ENCODE data around the gene AGAP3. TPM values are rescaled to one million over a fixed set of nuclear protein-coding genes. Genes with fewer than 3 reads are reported as not detected.

AGAP3 gene
- total and polyA plus RNA-seq, 8 donors: 83.3 to 167 (median 100) TPM

DNA sequence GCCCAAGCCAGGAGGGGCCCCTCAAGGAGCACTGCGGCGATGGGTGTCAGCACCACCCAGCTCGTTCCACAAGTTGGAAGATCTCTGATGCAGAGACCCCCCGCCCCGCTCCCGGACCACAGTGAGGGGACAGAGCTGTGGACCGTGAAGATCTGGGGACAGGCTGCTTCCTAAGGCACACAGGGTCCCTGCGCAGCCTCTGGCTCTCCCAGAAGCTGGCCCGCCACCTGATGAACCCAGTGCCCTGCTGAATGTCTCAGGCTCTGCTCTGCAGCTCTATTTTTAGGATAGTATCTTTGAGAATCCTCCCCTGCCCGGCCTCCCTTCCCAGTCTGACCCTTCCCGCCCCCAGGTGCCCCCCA is 51.5 kb downstream of the AGAP3 start:
- peak in 1 of 4 donors; percentile 62 for DNase-seq
- no peaks in the 10 kb centered on the region for H3K4me1 ChIP-seq
- H3K36me3 ChIP-seq: peaks cover 0 to 100% of the 10 kb centered on the region in 2 donors
- TF ChIP-seq CTCF (IDR thresholded peaks at IDR 0.05): no peak
- intact Hi-C loops (cut with DNase I): no loop called here
- H3K9me3 ChIP-seq: no peaks in the 10 kb centered on the region
- ATAC-seq: no peak
- no peak overlapping the region for H3K27ac ChIP-seq
- no peak overlapping the region for H3K4me3 ChIP-seq
- H3K27me3 ChIP-seq: no peaks in the 10 kb centered on the region

- no peak for ATAC-seq
- peak in 2 of 4 donors; percentile 29 to 71 for DNase-seq
- no peak overlapping the region for H3K27ac ChIP-seq
- no peaks in the 10 kb centered on the region for H3K27me3 ChIP-seq
- H3K9me3 ChIP-seq: no peaks in the 10 kb centered on the region
- no peak for TF ChIP-seq CTCF (IDR thresholded peaks at IDR 0.05)
- no peaks in the 10 kb centered on the region for H3K4me1 ChIP-seq
- H3K4me3 ChIP-seq: no peak overlapping the region
- peaks cover 0 to 100% of the 10 kb centered on the region in 2 donors for H3K36me3 ChIP-seq
- intact Hi-C loops (cut with DNase I): no loop called here
These were observed 52.0 kb downstream of the AGAP3 start for GRCh38 chr7:151138153-151138851.

GRCh38 chr7:151139071-151139790 is 53.0 kb downstream of the AGAP3 start:
- intact Hi-C loops (cut with DNase I): no loop called here
- DNase-seq (peak in 1 of 4 donors; percentile 66), ATAC-seq (no peak)
- Histone ChIP-seq H3K27me3 (no peaks in the 10 kb centered on the region), H3K27ac (no peak overlapping the region), H3K9me3 (no peaks in the 10 kb centered on the region), H3K4me3 (no peak overlapping the region), H3K4me1 (no peaks in the 10 kb centered on the region), H3K36me3 (peaks cover 0 to 100% of the 10 kb centered on the region in 2 donors)
- no peak for TF ChIP-seq CTCF (IDR thresholded peaks at IDR 0.05)

DNA sequence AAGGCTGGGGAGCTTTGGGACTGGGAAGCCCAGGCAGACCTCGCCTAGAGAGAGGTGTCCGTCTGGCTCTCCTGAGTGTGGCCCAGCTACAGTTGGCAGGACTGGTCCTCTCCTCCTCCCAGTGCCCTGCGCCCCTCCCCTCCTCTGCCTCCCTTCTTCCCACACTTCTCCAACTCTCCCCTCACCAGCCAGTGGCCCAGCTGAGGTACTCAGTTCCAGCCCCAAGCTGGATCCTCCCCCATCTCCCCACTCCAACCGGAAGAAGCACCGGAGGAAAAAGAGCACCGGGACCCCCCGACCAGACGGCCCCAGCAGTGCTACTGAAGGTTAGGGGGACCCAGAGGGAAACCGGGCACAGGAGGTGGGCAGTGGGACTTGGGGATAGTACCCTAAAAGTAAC is 53.5 kb downstream of the AGAP3 start:
- Histone ChIP-seq H3K36me3 (peaks cover 0 to 100% of the 10 kb centered on the region in 2 donors), H3K9me3 (no peaks in the 10 kb centered on the region), H3K27ac (no peak overlapping the region), H3K27me3 (no peaks in the 10 kb centered on the region), H3K4me3 (no peak overlapping the region), H3K4me1 (no peaks in the 10 kb centered on the region)
- no peak for TF ChIP-seq CTCF (IDR thresholded peaks at IDR 0.05)
- no peak for ATAC-seq
- peak in 1 of 4 donors; percentile 41 for DNase-seq
- intact Hi-C loops (cut with DNase I): no loop called here

- H3K9me3 ChIP-seq: no peaks in the 10 kb centered on the region
- H3K4me1 ChIP-seq: no peaks in the 10 kb centered on the region
- H3K4me3 ChIP-seq: no peak overlapping the region
- DNase-seq (peak in 1 of 4 donors; percentile 33), ATAC-seq (no peak)
- intact Hi-C loops (cut with DNase I): no loop called here
- no peak for TF ChIP-seq CTCF (IDR thresholded peaks at IDR 0.05)
- peaks cover 0 to 95% of the 10 kb centered on the region in 2 donors for H3K36me3 ChIP-seq
- no peak overlapping the region for H3K27ac ChIP-seq
- no peaks in the 10 kb centered on the region for H3K27me3 ChIP-seq
These were observed 54.6 kb downstream of the AGAP3 start for GRCh38 chr7:151140826-151141225.
